SJSA1 (cell line): Measurements from ENCODE around the gene SIK3. TPM values are rescaled to one million over a fixed set of nuclear protein-coding genes. Genes with fewer than 3 reads are reported as not detected.
A peak's percentile ranks its signal among the peaks of the same experiment; 100 is the strongest.
"Not testable (repeated sequence)": the region's sequence is repeated elsewhere in the genome, so short reads cannot be mapped to it uniquely, and the experiment has no call there.

ENCODE experiments used
- DNase-seq, 2 experiments: peaks; one replicate each; pipeline ENCODE4 v3.0.0-alpha.2; 2015 to 2020; ENCODE audit warnings: low spot score in 2 of 2, low read depth in 1 of 2
- H3K27ac ChIP-seq: fragments of 250-450 bp; sonication (Bioruptor Pico); 2 replicates; pipeline ENCODE4 v1.5.1; 2020; ENCODE audit warnings: mild to moderate bottlenecking, moderate library complexity
- H3K27me3 ChIP-seq: fragments of 250-450 bp; sonication (Bioruptor Pico); replicated peaks from 2 replicates; pipeline ENCODE4 v1.5.1; 2020; ENCODE audit warnings: mild to moderate bottlenecking, moderate library complexity
- H3K36me3 ChIP-seq: fragments of 250-450 bp; sonication (Bioruptor Pico); 2 replicates; pipeline ENCODE4 v1.5.1; 2020; ENCODE audit warnings: mild to moderate bottlenecking
- H3K4me1 ChIP-seq: fragments of 250-450 bp; sonication (Bioruptor Pico); replicated peaks from 2 replicates; pipeline ENCODE4 v1.6.1; 2021; ENCODE audit warnings: mild to moderate bottlenecking
- H3K4me3 ChIP-seq: fragments of 250-450 bp; sonication (Bioruptor Pico); 2 replicates; pipeline ENCODE4 v1.5.1; 2020; ENCODE audit warnings: mild to moderate bottlenecking
- H3K9me3 ChIP-seq: fragments of 250-450 bp; sonication (Bioruptor Pico); replicated peaks from 2 replicates; pipeline ENCODE4 v1.5.1; 2020; ENCODE audit warnings: mild to moderate bottlenecking
- total RNA-seq: library from RNA; depleted of rRNA; stranded (reverse); fragments of >200 nt; shearing (Covaris generic); gene quantifications from 2 replicates; pipeline ENCODE4 v1.2.3, GENCODE V29; 2014

Gene SIK3
- total RNA-seq, 1 experiment from 2014 or later, result 8.7 TPM

- H3K4me1 ChIP-seq, result peaks cover 7% of the 10 kb centered on the region
- H3K36me3 ChIP-seq, result no peaks in the 10 kb centered on the region
- H3K27me3 ChIP-seq, result no peaks in the 10 kb centered on the region
- DNase-seq, result no peak
- H3K27ac ChIP-seq, result no peak overlapping the region
- H3K9me3 ChIP-seq, result no peaks in the 10 kb centered on the region
- no peak overlapping the region for H3K4me3 ChIP-seq
Measured at GRCh38 chr11:117037975-117038350, 60.3 kb downstream of the SIK3 start.

- Histone ChIP-seq H3K36me3 (no peaks in the 10 kb centered on the region), H3K4me3 (no peak overlapping the region), H3K27ac (no peak overlapping the region), H3K27me3 (no peaks in the 10 kb centered on the region), H3K9me3 (no peaks in the 10 kb centered on the region), H3K4me1 (peaks cover 7% of the 10 kb centered on the region)
- DNase-seq, result no peak
Measured at GRCh38 chr11:117037279-117037974, 60.8 kb downstream of the SIK3 start.

- DNase-seq, result no peak
- no peak overlapping the region for H3K4me3 ChIP-seq
Measured at GRCh38 chr11:117034901-117035300, 63.3 kb downstream of the SIK3 start.

GRCh38 chr11:117026593-117027330, 71.5 kb downstream of the SIK3 start:
- DNase-seq, result peak in 1 of 2 experiments; percentile 41
- Histone ChIP-seq H3K27me3 (no peaks in the 10 kb centered on the region), H3K27ac (peak overlapping the region; percentile 18; the same call in 1 of the 2 replicates), H3K4me1 (peaks cover 19% of the 10 kb centered on the region), H3K9me3 (no peaks in the 10 kb centered on the region), H3K36me3 (no peaks in the 10 kb centered on the region), H3K4me3 (no peak overlapping the region)

More at GRCh38 chr11:117034901-117035300, 63.3 kb downstream of the SIK3 start:
- Histone ChIP-seq H3K36me3 (no peaks in the 10 kb centered on the region), H3K27me3 (no peaks in the 10 kb centered on the region), H3K4me1 (peaks cover 4% of the 10 kb centered on the region), H3K9me3 (no peaks in the 10 kb centered on the region), H3K27ac (no peak overlapping the region)

- not testable (repeated sequence) for H3K36me3 ChIP-seq, H3K27me3 ChIP-seq, DNase-seq, H3K27ac ChIP-seq, H3K9me3 ChIP-seq, H3K4me3 ChIP-seq
- peaks cover 19% of the 10 kb centered on the region for H3K4me1 ChIP-seq
Measured at GRCh38 chr11:117023707-117024106, 74.5 kb downstream of the SIK3 start.

- H3K9me3 ChIP-seq, result no peaks in the 10 kb centered on the region
- peaks cover 19% of the 10 kb centered on the region for H3K4me1 ChIP-seq
- no peak overlapping the region for H3K4me3 ChIP-seq
- no peaks in the 10 kb centered on the region for H3K36me3 ChIP-seq
- H3K27me3 ChIP-seq, result no peaks in the 10 kb centered on the region
- no peak for DNase-seq
- H3K27ac ChIP-seq, result no peak overlapping the region
Measured at GRCh38 chr11:117023178-117023577, 75.0 kb downstream of the SIK3 start.

- peaks cover 19% of the 10 kb centered on the region for H3K4me1 ChIP-seq
- DNase-seq, result no peak
- H3K4me3 ChIP-seq, result no peak overlapping the region
- H3K27ac ChIP-seq, result no peak overlapping the region
- H3K9me3 ChIP-seq, result no peaks in the 10 kb centered on the region
- no peaks in the 10 kb centered on the region for H3K36me3 ChIP-seq
- no peaks in the 10 kb centered on the region for H3K27me3 ChIP-seq
Measured at GRCh38 chr11:117022526-117022925, 75.7 kb downstream of the SIK3 start.

- peaks cover 4% of the 10 kb centered on the region for H3K4me1 ChIP-seq
- H3K27me3 ChIP-seq, result no peaks in the 10 kb centered on the region
- no peak overlapping the region for H3K4me3 ChIP-seq
- no peaks in the 10 kb centered on the region for H3K9me3 ChIP-seq
- DNase-seq, result no peak
- H3K27ac ChIP-seq, result no peak overlapping the region
- H3K36me3 ChIP-seq, result no peaks in the 10 kb centered on the region
Measured at GRCh38 chr11:117020869-117021564, 77.2 kb downstream of the SIK3 start.

GRCh38 chr11:117020287-117020686, 77.9 kb downstream of the SIK3 start:
- Histone ChIP-seq H3K27ac (no peak overlapping the region), H3K4me1 (0 out of 2 replicates have a peak, but pooled peaks cover 4% of the 10 kb centered on the region), H3K27me3 (no peaks in the 10 kb centered on the region), H3K36me3 (no peaks in the 10 kb centered on the region), H3K9me3 (no peaks in the 10 kb centered on the region), H3K4me3 (no peak overlapping the region)
- no peak for DNase-seq

GRCh38 chr11:117019871-117020270, 78.4 kb downstream of the SIK3 start:
- Histone ChIP-seq H3K27me3 (no peaks in the 10 kb centered on the region), H3K27ac (no peak overlapping the region), H3K4me1 (0 out of 2 replicates have a peak, but pooled peaks cover 4% of the 10 kb centered on the region), H3K9me3 (no peaks in the 10 kb centered on the region), H3K36me3 (no peaks in the 10 kb centered on the region), H3K4me3 (no peak overlapping the region)
- DNase-seq, result no peak

GRCh38 chr11:117017456-117017855, 80.8 kb downstream of the SIK3 start:
- Histone ChIP-seq H3K4me3 (no peak overlapping the region), H3K27me3 (no peaks in the 10 kb centered on the region), H3K36me3 (no peaks in the 10 kb centered on the region), H3K4me1 (no peaks in the 10 kb centered on the region), H3K27ac (no peak overlapping the region), H3K9me3 (no peaks in the 10 kb centered on the region)
- no peak for DNase-seq

GRCh38 chr11:117016747-117017146, 81.5 kb downstream of the SIK3 start:
- H3K36me3 ChIP-seq, result no peaks in the 10 kb centered on the region
- no peak overlapping the region for H3K4me3 ChIP-seq
- H3K9me3 ChIP-seq, result no peaks in the 10 kb centered on the region
- peaks cover 2% of the 10 kb centered on the region for H3K4me1 ChIP-seq
- H3K27ac ChIP-seq, result no peak overlapping the region
- DNase-seq, result no peak
- H3K27me3 ChIP-seq, result no peaks in the 10 kb centered on the region

GRCh38 chr11:117016246-117016645, 82.0 kb downstream of the SIK3 start:
- Histone ChIP-seq H3K9me3 (no peaks in the 10 kb centered on the region), H3K27me3 (no peaks in the 10 kb centered on the region), H3K4me1 (peaks cover 6% of the 10 kb centered on the region), H3K27ac (no peak overlapping the region), H3K36me3 (no peaks in the 10 kb centered on the region), H3K4me3 (no peak overlapping the region)
- DNase-seq, result no peak

GRCh38 chr11:117011541-117011898, 86.7 kb downstream of the SIK3 start:
- H3K4me3 ChIP-seq, result no peak overlapping the region
- H3K36me3 ChIP-seq, result no peaks in the 10 kb centered on the region
- no peaks in the 10 kb centered on the region for H3K27me3 ChIP-seq
- peak overlapping the region; percentile 60 for H3K27ac ChIP-seq
- peaks cover 19% of the 10 kb centered on the region for H3K4me1 ChIP-seq
- no peaks in the 10 kb centered on the region for H3K9me3 ChIP-seq
- peak in 1 of 2 experiments; percentile 65 for DNase-seq
